ENCODE data around the gene NAA80.

- TF ChIP-seq PBX3 (IDR thresholded peaks at IDR 0.05) (peak; percentile 44), EP300 (IDR thresholded peaks at IDR 0.05; ENCODE audit: borderline replicate concordance in 1 of 2, low read depth in 1 of 2, low read length in 1 of 2) (peak; percentile 9 to 74; a peak in 1 of 4 replicates), RFX5 (IDR thresholded peaks at IDR 0.05; ENCODE audit: low read length) (no peak), CTCF (IDR thresholded peaks at IDR 0.05) (no peak), JUND (IDR thresholded peaks at IDR 0.05) (no peak; the same call in 1 of the 2 replicates), CHD2 (IDR thresholded peaks at IDR 0.05; ENCODE audit: low read length, partially characterized antibody) (no peak), SIN3A (IDR thresholded peaks at IDR 0.05; ENCODE audit: borderline replicate concordance, low read depth, low read length) (peak; percentile 58; the same call in 1 of the 2 replicates), REST (IDR thresholded peaks at IDR 0.05; ENCODE audit: low read depth, low read length) (no peak), GATA2 (CRISPR knock-in tag; IDR thresholded peaks at IDR 0.05) (no peak), ZBTB33 (IDR thresholded peaks at IDR 0.05; ENCODE audit: borderline replicate concordance, low read depth) (peak; percentile 47; the same call in 1 of the 2 replicates), POLR2AphosphoS5 (IDR thresholded peaks at IDR 0.05; ENCODE audit: low read depth, low read length) (peak; percentile 51), SMC3 (IDR thresholded peaks at IDR 0.05; ENCODE audit: low read depth, low read length) (no peak), EZH2phosphoT487 (IDR thresholded peaks at IDR 0.05; ENCODE audit: borderline replicate concordance, low read depth) (no peak)
Observed at GRCh38 chr3:50264383-50264963, 34.7 kb downstream of the NAA80 start.

Data from SK-N-SH (cell line).